HepG2 (cell line): ENCODE data around the gene GGT7. TPM values are rescaled to one million over a fixed set of nuclear protein-coding genes. Genes with fewer than 3 reads are reported as not detected.

Source experiments
- CHCHD3 ChIP-seq: sonication (generic); formaldehyde crosslinking; IDR thresholded peaks from 2 replicates; pipeline ENCODE4 v1.8.0; 2022; ENCODE audit warnings: mild to moderate bottlenecking, missing genetic modification reagents, moderate library complexity
- ELF1 ChIP-seq: sonication (generic); formaldehyde crosslinking; IDR thresholded peaks from 2 replicates; pipeline ENCODE4 v1.4.0; 2020; ENCODE audit warnings: missing genetic modification reagents
- FOXC1 ChIP-seq: sonication (generic); formaldehyde crosslinking; IDR thresholded peaks from 2 replicates; pipeline ENCODE4 v1.8.0; 2022; ENCODE audit warnings: mild to moderate bottlenecking, missing genetic modification reagents, borderline replicate concordance
- GABPB1 ChIP-seq: IDR thresholded peaks from 2 replicates; pipeline ENCODE4 v1.6.1; 2016; ENCODE audit warnings: mild to moderate bottlenecking, missing genetic modification reagents, moderate library complexity, missing compliant biosample characterization
- HDAC1 ChIP-seq: sonication (generic); formaldehyde crosslinking; IDR thresholded peaks from 2 replicates; pipeline ENCODE4 v1.5.1; 2020; ENCODE audit warnings: mild to moderate bottlenecking, missing genetic modification reagents
- KAT2B ChIP-seq: fragments of 150-350 bp; IDR thresholded peaks from 2 replicates; pipeline ENCODE4 v1.6.1; 2014; ENCODE audit warnings: low read depth, low read length, borderline replicate concordance
- NCOA2 ChIP-seq: sonication (generic); formaldehyde crosslinking; IDR thresholded peaks from 2 replicates; pipeline ENCODE4 v1.8.0; 2022; ENCODE audit warnings: inconsistent platforms
- NR2F6 ChIP-seq, 2 experiments: IDR thresholded peaks; 2 replicates each; pipeline ENCODE4 v1.6.1; 2016; ENCODE audit warnings: antibody characterized with exemption in 1 of 2, mild to moderate bottlenecking in 1 of 2
- NR3C1 ChIP-seq: sonication (generic); formaldehyde crosslinking; IDR thresholded peaks from 2 replicates; pipeline ENCODE4 v1.4.0; 2020; ENCODE audit warnings: missing genetic modification reagents
- NRL ChIP-seq: sonication (generic); formaldehyde crosslinking; IDR thresholded peaks from 2 replicates; pipeline ENCODE4 v1.5.0; 2020; ENCODE audit warnings: missing genetic modification reagents, mild to moderate bottlenecking, moderate library complexity, borderline replicate concordance
- PITX1 ChIP-seq: sonication (generic); formaldehyde crosslinking; IDR thresholded peaks from 2 replicates; pipeline ENCODE4 v1.5.1; 2020; ENCODE audit warnings: mild to moderate bottlenecking, missing genetic modification reagents
- TAF1 ChIP-seq: sonication (generic); formaldehyde crosslinking; IDR thresholded peaks from 2 replicates; pipeline ENCODE4 v1.4.0; 2020; ENCODE audit warnings: missing genetic modification reagents
- THYN1 ChIP-seq: sonication (generic); formaldehyde crosslinking; IDR thresholded peaks from 2 replicates; pipeline ENCODE4 v1.8.1; 2023; ENCODE audit warnings: low read depth, mild to moderate bottlenecking, moderate library complexity, missing genetic modification reagents, borderline replicate concordance
- YEATS2 ChIP-seq: sonication (generic); formaldehyde crosslinking; IDR thresholded peaks from 2 replicates; pipeline ENCODE4 v1.4.0; 2020; ENCODE audit warnings: missing genetic modification reagents, borderline replicate concordance
- ZBTB10 ChIP-seq: sonication (generic); formaldehyde crosslinking; IDR thresholded peaks from 2 replicates; pipeline ENCODE4 v1.4.0; 2020; ENCODE audit warnings: missing genetic modification reagents, borderline replicate concordance
- ZNF224 ChIP-seq: sonication (generic); formaldehyde crosslinking; IDR thresholded peaks from 2 replicates; pipeline ENCODE4 v1.5.0; 2020; ENCODE audit warnings: mild to moderate bottlenecking, missing genetic modification reagents
- ZNF256 ChIP-seq: sonication (generic); formaldehyde crosslinking; conservative IDR thresholded peaks from 2 replicates; pipeline ENCODE4 v1.4.0; 2020; ENCODE audit warnings: missing genetic modification reagents
- ZNF282 ChIP-seq: fragments of 450-650 bp; IDR thresholded peaks from 2 replicates; pipeline ENCODE4 v1.6.1; 2018; ENCODE audit not compliant: partially characterized antibody
- ZNF317 ChIP-seq: sonication (generic); formaldehyde crosslinking; IDR thresholded peaks from 2 replicates; pipeline ENCODE4 v1.5.0; 2020; ENCODE audit warnings: mild to moderate bottlenecking, missing genetic modification reagents
- ZNF446 ChIP-seq: sonication (generic); formaldehyde crosslinking; IDR thresholded peaks from 2 replicates; pipeline ENCODE4 v1.5.0; 2020; ENCODE audit warnings: mild to moderate bottlenecking, missing genetic modification reagents
- ZNF660 ChIP-seq: sonication (generic); formaldehyde crosslinking; IDR thresholded peaks from 2 replicates; pipeline ENCODE4 v1.5.1; 2020; ENCODE audit warnings: mild to moderate bottlenecking, low read depth, missing genetic modification reagents, borderline replicate concordance
- ZNF672 ChIP-seq: sonication (generic); formaldehyde crosslinking; IDR thresholded peaks from 2 replicates; pipeline ENCODE4 v1.8.1; 2022; ENCODE audit warnings: missing genetic modification reagents
- polyA plus RNA-seq, 8 experiments: library from polyadenylated mRNA; depleted of rRNA in 3 of 8; stranded (reverse) in 7 of 8; unstranded in 1 of 8; fragments of >200 nt; fragmentation: Illumina TruSeq in 4 of 8; extraction: Trizol in 4 of 8; gene quantifications; 2 replicates each; pipeline versions ENCODE4 v1.2.1 to v1.2.3, GENCODE V29; 2011 to 2016; ENCODE audit warnings: low read depth in 4 of 8, missing spikeins in 1 of 8, mixed read lengths in 1 of 8; ENCODE audit not compliant: insufficient read depth in 1 of 8
- total RNA-seq, 5 experiments: library from RNA; depleted of rRNA; stranded (reverse); fragments of >200 nt; fragmentation: Illumina TruSeq; extraction: Trizol; gene quantifications; 2 replicates each; pipeline ENCODE4 v1.2.3, GENCODE V29; 2016; ENCODE audit warnings: low read depth in 1 of 5
- TF ChIP-seq, protein P1 (sequence below): sonication (generic); formaldehyde crosslinking; IDR thresholded peaks from 2 replicates; pipeline ENCODE4 v1.5.0; 2020; ENCODE audit warnings: missing genetic modification reagents
- TF ChIP-seq, protein P2 (sequence below): sonication (generic); formaldehyde crosslinking; IDR thresholded peaks from 2 replicates; pipeline ENCODE4 v1.9.0; 2021; ENCODE audit warnings: missing genetic modification reagents, mild to moderate bottlenecking, borderline replicate concordance
- TF ChIP-seq, protein P3 (sequence below): sonication (generic); formaldehyde crosslinking; IDR thresholded peaks from 2 replicates; pipeline ENCODE4 v1.5.0; 2020; ENCODE audit warnings: mild to moderate bottlenecking, low read depth, missing genetic modification reagents, borderline replicate concordance
- TF ChIP-seq, protein P4 (sequence below), 2 experiments: fragments of 450-650 bp in 1 of 2; sonication (generic) in 1 of 2; formaldehyde crosslinking; IDR thresholded peaks; 2 replicates each; pipeline versions ENCODE4 v1.5.0 to v1.8.0; 2020 to 2022; ENCODE audit warnings: mild to moderate bottlenecking in 1 of 2, missing genetic modification reagents in 1 of 2

The GGT7 gene
- total and polyA plus RNA-seq, 2 of the 13 experiments (the other 11 are each of a cell fraction or from before 2014, with no cell fraction given), result 6.6 to 23.0 TPM

DNA sequence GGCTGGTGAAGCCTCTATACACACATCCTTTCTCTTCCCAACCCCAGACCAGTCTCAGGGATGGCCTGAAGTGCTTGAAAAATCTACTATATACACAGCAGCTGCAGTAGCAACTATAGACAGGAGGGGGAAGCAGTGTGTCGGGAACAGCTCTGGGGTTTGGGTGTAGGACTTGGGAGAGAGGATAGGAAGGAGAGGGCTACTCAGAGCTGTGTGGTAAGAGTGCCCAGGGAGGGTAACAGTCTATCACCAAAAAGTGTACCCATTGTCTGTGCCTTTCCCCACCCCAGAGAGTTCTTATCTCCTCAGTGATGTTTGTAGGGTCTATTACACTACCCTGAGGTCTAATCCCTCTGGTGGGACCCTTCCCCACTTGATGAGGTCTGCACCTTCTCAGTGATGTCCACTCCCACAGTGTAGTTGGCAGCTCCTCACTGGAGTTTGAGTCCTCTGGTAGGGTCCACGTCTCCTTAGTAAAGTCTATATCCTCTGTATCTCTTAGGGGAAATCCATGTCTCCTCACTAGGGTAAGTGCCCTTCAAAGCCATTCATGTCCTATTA is 1.5 kb upstream of the GGT7 start (continued):
- TF ChIP-seq ZNF660 (CRISPR knock-in tag), result no peak
- TF ChIP-seq FOXC1 (CRISPR knock-in tag), result no peak
- TF ChIP-seq NRL (CRISPR knock-in tag), result no peak
- TF ChIP-seq CHCHD3 (CRISPR knock-in tag), result no peak
- TF ChIP-seq, protein P1, sequence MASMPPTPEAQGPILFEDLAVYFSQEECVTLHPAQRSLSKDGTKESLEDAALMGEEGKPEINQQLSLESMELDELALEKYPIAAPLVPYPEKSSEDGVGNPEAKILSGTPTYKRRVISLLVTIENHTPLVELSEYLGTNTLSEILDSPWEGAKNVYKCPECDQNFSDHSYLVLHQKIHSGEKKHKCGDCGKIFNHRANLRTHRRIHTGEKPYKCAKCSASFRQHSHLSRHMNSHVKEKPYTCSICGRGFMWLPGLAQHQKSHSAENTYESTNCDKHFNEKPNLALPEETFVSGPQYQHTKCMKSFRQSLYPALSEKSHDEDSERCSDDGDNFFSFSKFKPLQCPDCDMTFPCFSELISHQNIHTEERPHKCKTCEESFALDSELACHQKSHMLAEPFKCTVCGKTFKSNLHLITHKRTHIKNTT (CRISPR knock-in tag), result no peak
- no peak for TF ChIP-seq NR2F6 (IDR thresholded peaks at IDR 0.05)
- TF ChIP-seq NR2F6 (CRISPR knock-in tag; IDR thresholded peaks at IDR 0.05), result peak; percentile 37; the same call in 1 of the 2 replicates
- TF ChIP-seq, protein P2, sequence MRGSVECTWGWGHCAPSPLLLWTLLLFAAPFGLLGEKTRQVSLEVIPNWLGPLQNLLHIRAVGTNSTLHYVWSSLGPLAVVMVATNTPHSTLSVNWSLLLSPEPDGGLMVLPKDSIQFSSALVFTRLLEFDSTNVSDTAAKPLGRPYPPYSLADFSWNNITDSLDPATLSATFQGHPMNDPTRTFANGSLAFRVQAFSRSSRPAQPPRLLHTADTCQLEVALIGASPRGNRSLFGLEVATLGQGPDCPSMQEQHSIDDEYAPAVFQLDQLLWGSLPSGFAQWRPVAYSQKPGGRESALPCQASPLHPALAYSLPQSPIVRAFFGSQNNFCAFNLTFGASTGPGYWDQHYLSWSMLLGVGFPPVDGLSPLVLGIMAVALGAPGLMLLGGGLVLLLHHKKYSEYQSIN, result no peak
- no peak for TF ChIP-seq ZNF672 (CRISPR knock-in tag)
- TF ChIP-seq, protein P3, sequence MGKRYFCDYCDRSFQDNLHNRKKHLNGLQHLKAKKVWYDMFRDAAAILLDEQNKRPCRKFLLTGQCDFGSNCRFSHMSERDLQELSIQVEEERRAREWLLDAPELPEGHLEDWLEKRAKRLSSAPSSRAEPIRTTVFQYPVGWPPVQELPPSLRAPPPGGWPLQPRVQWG (CRISPR knock-in tag), result no peak
- TF ChIP-seq, protein P4, sequence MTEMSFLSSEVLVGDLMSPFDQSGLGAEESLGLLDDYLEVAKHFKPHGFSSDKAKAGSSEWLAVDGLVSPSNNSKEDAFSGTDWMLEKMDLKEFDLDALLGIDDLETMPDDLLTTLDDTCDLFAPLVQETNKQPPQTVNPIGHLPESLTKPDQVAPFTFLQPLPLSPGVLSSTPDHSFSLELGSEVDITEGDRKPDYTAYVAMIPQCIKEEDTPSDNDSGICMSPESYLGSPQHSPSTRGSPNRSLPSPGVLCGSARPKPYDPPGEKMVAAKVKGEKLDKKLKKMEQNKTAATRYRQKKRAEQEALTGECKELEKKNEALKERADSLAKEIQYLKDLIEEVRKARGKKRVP (CRISPR knock-in tag; IDR thresholded peaks at IDR 0.05), result no peak
- TF ChIP-seq TAF1 (CRISPR knock-in tag), result no peak
- TF ChIP-seq ZNF446, result 0 out of 2 replicates have a peak, but pooled peaks have one; percentile 16
- TF ChIP-seq ZNF282, result no peak
- TF ChIP-seq ELF1 (CRISPR knock-in tag), result no peak; the same call in 1 of the 2 replicates
- no peak for TF ChIP-seq ZNF224 (CRISPR knock-in tag)
- no peak for TF ChIP-seq PITX1 (CRISPR knock-in tag)
- TF ChIP-seq ZNF256 (CRISPR knock-in tag), result no peak
- TF ChIP-seq KAT2B, result no peak
- TF ChIP-seq GABPB1, result no peak
- no peak for TF ChIP-seq NR3C1
- no peak; the same call in 1 of the 2 replicates for TF ChIP-seq NCOA2 (CRISPR knock-in tag)
- TF ChIP-seq THYN1 (CRISPR knock-in tag), result no peak
- no peak; the same call in 1 of the 2 replicates for TF ChIP-seq YEATS2 (CRISPR knock-in tag)
- TF ChIP-seq ZNF317 (CRISPR knock-in tag), result no peak
- TF ChIP-seq ZBTB10 (CRISPR knock-in tag), result no peak
- no peak for TF ChIP-seq HDAC1 (CRISPR knock-in tag)
